GM23338 (cell line): ENCODE measurements around the gene VMAC. TPM values are rescaled to one million over a fixed set of nuclear protein-coding genes. Genes with fewer than 3 reads are reported as not detected.

Experiments
- ATAC-seq: fragments of 200-7000 bp; cut with Tn5 transposase; 3 replicates; pipeline ENCODE4 v1.9.1; 2020
- DNase-seq: peaks from one replicate; pipeline ENCODE4 v3.0.0-alpha.2; 2015; ENCODE audit warnings: low spot score
- H2AFZ ChIP-seq: fragments of 200-600 bp; sonication (generic); 2 replicates; pipeline ENCODE4 v1.8.0; 2016; ENCODE audit warnings: antibody characterized with exemption, mild to moderate bottlenecking, moderate library complexity
- H3F3A ChIP-seq: fragments of 200-600 bp; sonication (generic); replicated peaks from 2 replicates; pipeline ENCODE4 v1.8.0; 2017; ENCODE audit warnings: antibody characterized with exemption, mixed run types, low read depth
- H3K27ac ChIP-seq: fragments of 200-600 bp; sonication (generic); 2 replicates; pipeline ENCODE4 v1.6.1; 2016; ENCODE audit warnings: low read depth
- H3K27me3 ChIP-seq: fragments of 200-600 bp; sonication (generic); 2 replicates; pipeline ENCODE4 v1.8.0; 2016; ENCODE audit warnings: mild to moderate bottlenecking, mixed run types, moderate library complexity; ENCODE audit not compliant: insufficient read depth
- H3K36me3 ChIP-seq: fragments of 200-600 bp; sonication (generic); 2 replicates; pipeline ENCODE4 v1.8.0; 2016; ENCODE audit warnings: mild to moderate bottlenecking; ENCODE audit not compliant: insufficient read depth
- H3K4me1 ChIP-seq: fragments of 200-600 bp; sonication (generic); 2 replicates; pipeline ENCODE4 v1.8.0; 2016; ENCODE audit warnings: mild to moderate bottlenecking, moderate library complexity; ENCODE audit not compliant: insufficient read depth
- H3K4me2 ChIP-seq: fragments of 200-600 bp; sonication (generic); 2 replicates; pipeline ENCODE4 v1.7.1; 2017; ENCODE audit warnings: mixed run types
- H3K4me3 ChIP-seq: fragments of 200-600 bp; sonication (generic); 2 replicates; pipeline ENCODE4 v1.6.1; 2016; ENCODE audit warnings: mixed run types
- H3K79me2 ChIP-seq: fragments of 200-600 bp; sonication (generic); replicated peaks from 2 replicates; pipeline ENCODE4 v1.8.0; 2017; ENCODE audit warnings: mild to moderate bottlenecking; ENCODE audit not compliant: insufficient read depth
- H3K9me2 ChIP-seq: fragments of 200-600 bp; sonication (generic); 2 replicates; pipeline ENCODE4 v1.8.0; 2017; ENCODE audit not compliant: insufficient read depth
- H4K20me1 ChIP-seq: fragments of 200-600 bp; sonication (generic); replicated peaks from 2 replicates; pipeline ENCODE4 v1.8.0; 2017; ENCODE audit warnings: mild to moderate bottlenecking; ENCODE audit not compliant: insufficient read depth
- H3K27ac Mint-ChIP-seq: 2 replicates; pipeline ENCODE4 v1.8.0; 2020; ENCODE audit warnings: inconsistent platforms, mild to moderate bottlenecking, moderate library complexity, mixed read lengths
- H3K27me3 Mint-ChIP-seq: 3 replicates; pipeline ENCODE4 v1.8.0; 2022; ENCODE audit warnings: low read depth, mild to moderate bottlenecking, moderate library complexity, mixed read lengths, inconsistent platforms; ENCODE audit not compliant: insufficient read depth, poor library complexity
- H3K36me3 Mint-ChIP-seq: 3 replicates; pipeline ENCODE4 v1.8.0; 2021; ENCODE audit warnings: low read depth, mild to moderate bottlenecking, inconsistent platforms, moderate library complexity, mixed read lengths
- H3K4me1 Mint-ChIP-seq: 3 replicates; pipeline ENCODE4 v1.8.0; 2020; ENCODE audit warnings: mild to moderate bottlenecking, inconsistent platforms, mixed read lengths
- H3K4me3 Mint-ChIP-seq: 3 replicates; pipeline ENCODE4 v1.8.0; 2021; ENCODE audit warnings: moderate library complexity, mild to moderate bottlenecking, inconsistent platforms, mixed read lengths
- H3K9me3 Mint-ChIP-seq: 3 replicates; pipeline ENCODE4 v1.8.0; 2020; ENCODE audit warnings: moderate library complexity, mild to moderate bottlenecking, inconsistent platforms, mixed read lengths
- CREB1 ChIP-seq: fragments of 250-450 bp; sonication (Bioruptor Pico); IDR thresholded peaks from 2 replicates; pipeline ENCODE4 v1.5.0; 2020; ENCODE audit warnings: low read depth, mild to moderate bottlenecking, moderate library complexity
- ETS1 ChIP-seq: IDR thresholded peaks from 2 replicates; pipeline ENCODE4 v1.6.1; 2016; ENCODE audit warnings: antibody characterized with exemption
- EZH2 ChIP-seq: fragments of 200-600 bp; sonication (generic); IDR thresholded peaks from one replicate; pipeline ENCODE4 v1.8.0; 2017; ENCODE audit warnings: antibody characterized with exemption, mild to moderate bottlenecking, low read depth; ENCODE audit not compliant: unreplicated experiment
- EZH2phosphoT487 ChIP-seq: fragments of 200-600 bp; sonication (generic); IDR thresholded peaks from one replicate; pipeline ENCODE4 v1.8.1; 2018; ENCODE audit warnings: antibody characterized with exemption; ENCODE audit not compliant: unreplicated experiment
- JUNB ChIP-seq: IDR thresholded peaks from one replicate; pipeline ENCODE4 v1.6.1; 2016; ENCODE audit warnings: antibody characterized with exemption; ENCODE audit not compliant: unreplicated experiment
- NANOG ChIP-seq: IDR thresholded peaks from 2 replicates; pipeline ENCODE4 v1.6.1; 2016; ENCODE audit warnings: antibody characterized with exemption, borderline replicate concordance
- POLR2AphosphoS5 ChIP-seq: IDR thresholded peaks from 2 replicates; pipeline ENCODE4 v1.6.1; 2016; ENCODE audit warnings: antibody characterized with exemption, low read depth
- STAT1 ChIP-seq: IDR thresholded peaks from one replicate; pipeline ENCODE4 v1.6.1; 2016; ENCODE audit warnings: antibody characterized with exemption; ENCODE audit not compliant: unreplicated experiment
- ZNF114 ChIP-seq: fragments of 250-450 bp; sonication (Bioruptor Pico); IDR thresholded peaks from 2 replicates; pipeline ENCODE4 v1.5.0; 2020; ENCODE audit warnings: mild to moderate bottlenecking, moderate library complexity
- ZNF331 ChIP-seq: fragments of 250-450 bp; sonication (Bioruptor Pico); IDR thresholded peaks from 2 replicates; pipeline ENCODE4 v1.5.0; 2020; ENCODE audit warnings: low read depth, mild to moderate bottlenecking, moderate library complexity
- polyA plus RNA-seq: library from polyadenylated mRNA; unstranded; fragments of >200 nt; fragmentation: Nextera tagmentation; extraction: Ambion mirVana; gene quantifications from 2 replicates; pipeline ENCODE4 v1.2.1, GENCODE V29; 2016
- total RNA-seq: library from RNA; depleted of rRNA; stranded (reverse); fragments of >200 nt; shearing (Covaris generic); gene quantifications from 2 replicates; pipeline ENCODE4 v1.2.3, GENCODE V29; 2014
- TF ChIP-seq, protein P1 (sequence below): IDR thresholded peaks from one replicate; pipeline ENCODE4 v1.6.1; 2018; ENCODE audit warnings: antibody characterized with exemption; ENCODE audit not compliant: unreplicated experiment
- TF ChIP-seq, protein P2 (sequence below), 2 experiments: fragments of 200-600 bp in 1 of 2; sonication (generic) in 1 of 2; conservative IDR thresholded peaks; 2 replicates each; pipeline versions ENCODE4 v1.5.1 to v1.6.1; 2016 to 2017; ENCODE audit warnings: antibody characterized with exemption in 2 of 2, low read depth in 2 of 2, mild to moderate bottlenecking in 2 of 2, moderate library complexity in 1 of 2
- TF ChIP-seq, protein P3 (sequence below): fragments of 250-450 bp; sonication (Bioruptor Pico); IDR thresholded peaks from 2 replicates; pipeline ENCODE4 v1.5.0; 2020; ENCODE audit warnings: mild to moderate bottlenecking, moderate library complexity

Gene VMAC
- total and polyA plus RNA-seq, 2 experiments from 2014 or later, result 0.79 to 3.7 TPM

DNA sequence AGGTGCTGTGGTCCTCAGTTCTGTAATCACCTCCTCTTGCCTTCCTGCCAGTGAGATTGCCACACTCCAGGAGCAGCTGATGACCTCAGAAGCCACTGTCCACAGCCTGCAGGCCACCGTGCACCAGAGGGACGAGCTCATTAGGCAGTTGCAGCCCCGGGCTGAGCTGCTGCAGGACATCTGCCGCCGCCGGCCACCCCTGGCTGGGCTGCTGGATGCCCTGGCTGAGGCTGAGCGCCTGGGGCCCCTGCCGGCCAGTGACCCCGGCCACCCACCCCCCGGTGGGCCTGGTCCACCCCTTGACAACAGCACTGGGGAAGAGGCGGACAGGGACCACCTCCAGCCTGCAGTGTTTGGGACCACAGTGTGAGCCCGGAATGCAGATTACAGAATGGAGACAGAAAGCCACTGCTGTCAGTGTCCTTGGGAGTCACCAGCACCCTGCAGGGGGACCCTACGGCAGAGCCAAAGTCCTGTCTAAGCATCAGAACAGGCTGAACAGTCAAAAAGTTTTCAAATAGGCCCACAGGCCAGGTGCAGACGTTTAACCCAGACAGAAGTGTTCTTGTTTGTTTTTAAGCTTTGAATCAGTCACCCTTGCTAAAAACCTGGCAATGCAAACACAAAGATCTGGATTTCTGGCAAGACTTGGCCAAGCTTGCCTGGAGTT, 4.2 kb downstream of the VMAC start:
- no peak overlapping the region for H3K4me3 Mint-ChIP-seq
- H4K20me1 ChIP-seq, result no peaks in the 10 kb centered on the region; the same call in 1 of the 2 replicates
- ATAC-seq (no peak), DNase-seq (no peak)
- H3K27me3 ChIP-seq, result no peaks in the 10 kb centered on the region
- H2AFZ ChIP-seq, result no peak overlapping the region
- H3K27ac Mint-ChIP-seq, result no peak overlapping the region
- no peaks in the 10 kb centered on the region for H3K36me3 ChIP-seq
- no peaks in the 10 kb centered on the region for H3K79me2 ChIP-seq
- H3K4me1 Mint-ChIP-seq, result no peaks in the 10 kb centered on the region
- no peaks in the 10 kb centered on the region for H3K36me3 Mint-ChIP-seq
- H3K4me3 ChIP-seq, result no peak overlapping the region
- H3K4me1 ChIP-seq, result no peaks in the 10 kb centered on the region
- no peaks in the 10 kb centered on the region for H3F3A ChIP-seq
- no peaks in the 10 kb centered on the region for H3K9me2 ChIP-seq
- H3K27me3 Mint-ChIP-seq, result peaks cover 8% of the 10 kb centered on the region
- H3K4me2 ChIP-seq, result no peak overlapping the region
- no peaks in the 10 kb centered on the region for H3K9me3 Mint-ChIP-seq
- TF ChIP-seq JUNB (no peak), NANOG (no peak), ZNF331 (CRISPR knock-in tag) (no peak), STAT1 (no peak), EZH2phosphoT487 (no peak), ZNF114 (CRISPR knock-in tag) (no peak), POLR2AphosphoS5 (no peak), EZH2 (no peak), CREB1 (CRISPR knock-in tag) (no peak), ETS1 (no peak)
- TF ChIP-seq, protein P1, sequence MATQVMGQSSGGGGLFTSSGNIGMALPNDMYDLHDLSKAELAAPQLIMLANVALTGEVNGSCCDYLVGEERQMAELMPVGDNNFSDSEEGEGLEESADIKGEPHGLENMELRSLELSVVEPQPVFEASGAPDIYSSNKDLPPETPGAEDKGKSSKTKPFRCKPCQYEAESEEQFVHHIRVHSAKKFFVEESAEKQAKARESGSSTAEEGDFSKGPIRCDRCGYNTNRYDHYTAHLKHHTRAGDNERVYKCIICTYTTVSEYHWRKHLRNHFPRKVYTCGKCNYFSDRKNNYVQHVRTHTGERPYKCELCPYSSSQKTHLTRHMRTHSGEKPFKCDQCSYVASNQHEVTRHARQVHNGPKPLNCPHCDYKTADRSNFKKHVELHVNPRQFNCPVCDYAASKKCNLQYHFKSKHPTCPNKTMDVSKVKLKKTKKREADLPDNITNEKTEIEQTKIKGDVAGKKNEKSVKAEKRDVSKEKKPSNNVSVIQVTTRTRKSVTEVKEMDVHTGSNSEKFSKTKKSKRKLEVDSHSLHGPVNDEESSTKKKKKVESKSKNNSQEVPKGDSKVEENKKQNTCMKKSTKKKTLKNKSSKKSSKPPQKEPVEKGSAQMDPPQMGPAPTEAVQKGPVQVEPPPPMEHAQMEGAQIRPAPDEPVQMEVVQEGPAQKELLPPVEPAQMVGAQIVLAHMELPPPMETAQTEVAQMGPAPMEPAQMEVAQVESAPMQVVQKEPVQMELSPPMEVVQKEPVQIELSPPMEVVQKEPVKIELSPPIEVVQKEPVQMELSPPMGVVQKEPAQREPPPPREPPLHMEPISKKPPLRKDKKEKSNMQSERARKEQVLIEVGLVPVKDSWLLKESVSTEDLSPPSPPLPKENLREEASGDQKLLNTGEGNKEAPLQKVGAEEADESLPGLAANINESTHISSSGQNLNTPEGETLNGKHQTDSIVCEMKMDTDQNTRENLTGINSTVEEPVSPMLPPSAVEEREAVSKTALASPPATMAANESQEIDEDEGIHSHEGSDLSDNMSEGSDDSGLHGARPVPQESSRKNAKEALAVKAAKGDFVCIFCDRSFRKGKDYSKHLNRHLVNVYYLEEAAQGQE, result no peak
- TF ChIP-seq, protein P2, sequence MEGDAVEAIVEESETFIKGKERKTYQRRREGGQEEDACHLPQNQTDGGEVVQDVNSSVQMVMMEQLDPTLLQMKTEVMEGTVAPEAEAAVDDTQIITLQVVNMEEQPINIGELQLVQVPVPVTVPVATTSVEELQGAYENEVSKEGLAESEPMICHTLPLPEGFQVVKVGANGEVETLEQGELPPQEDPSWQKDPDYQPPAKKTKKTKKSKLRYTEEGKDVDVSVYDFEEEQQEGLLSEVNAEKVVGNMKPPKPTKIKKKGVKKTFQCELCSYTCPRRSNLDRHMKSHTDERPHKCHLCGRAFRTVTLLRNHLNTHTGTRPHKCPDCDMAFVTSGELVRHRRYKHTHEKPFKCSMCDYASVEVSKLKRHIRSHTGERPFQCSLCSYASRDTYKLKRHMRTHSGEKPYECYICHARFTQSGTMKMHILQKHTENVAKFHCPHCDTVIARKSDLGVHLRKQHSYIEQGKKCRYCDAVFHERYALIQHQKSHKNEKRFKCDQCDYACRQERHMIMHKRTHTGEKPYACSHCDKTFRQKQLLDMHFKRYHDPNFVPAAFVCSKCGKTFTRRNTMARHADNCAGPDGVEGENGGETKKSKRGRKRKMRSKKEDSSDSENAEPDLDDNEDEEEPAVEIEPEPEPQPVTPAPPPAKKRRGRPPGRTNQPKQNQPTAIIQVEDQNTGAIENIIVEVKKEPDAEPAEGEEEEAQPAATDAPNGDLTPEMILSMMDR (conservative IDR thresholded peaks at IDR 0.05; ENCODE audit: low read depth in 2 of 2), result no peak
- TF ChIP-seq, protein P3, sequence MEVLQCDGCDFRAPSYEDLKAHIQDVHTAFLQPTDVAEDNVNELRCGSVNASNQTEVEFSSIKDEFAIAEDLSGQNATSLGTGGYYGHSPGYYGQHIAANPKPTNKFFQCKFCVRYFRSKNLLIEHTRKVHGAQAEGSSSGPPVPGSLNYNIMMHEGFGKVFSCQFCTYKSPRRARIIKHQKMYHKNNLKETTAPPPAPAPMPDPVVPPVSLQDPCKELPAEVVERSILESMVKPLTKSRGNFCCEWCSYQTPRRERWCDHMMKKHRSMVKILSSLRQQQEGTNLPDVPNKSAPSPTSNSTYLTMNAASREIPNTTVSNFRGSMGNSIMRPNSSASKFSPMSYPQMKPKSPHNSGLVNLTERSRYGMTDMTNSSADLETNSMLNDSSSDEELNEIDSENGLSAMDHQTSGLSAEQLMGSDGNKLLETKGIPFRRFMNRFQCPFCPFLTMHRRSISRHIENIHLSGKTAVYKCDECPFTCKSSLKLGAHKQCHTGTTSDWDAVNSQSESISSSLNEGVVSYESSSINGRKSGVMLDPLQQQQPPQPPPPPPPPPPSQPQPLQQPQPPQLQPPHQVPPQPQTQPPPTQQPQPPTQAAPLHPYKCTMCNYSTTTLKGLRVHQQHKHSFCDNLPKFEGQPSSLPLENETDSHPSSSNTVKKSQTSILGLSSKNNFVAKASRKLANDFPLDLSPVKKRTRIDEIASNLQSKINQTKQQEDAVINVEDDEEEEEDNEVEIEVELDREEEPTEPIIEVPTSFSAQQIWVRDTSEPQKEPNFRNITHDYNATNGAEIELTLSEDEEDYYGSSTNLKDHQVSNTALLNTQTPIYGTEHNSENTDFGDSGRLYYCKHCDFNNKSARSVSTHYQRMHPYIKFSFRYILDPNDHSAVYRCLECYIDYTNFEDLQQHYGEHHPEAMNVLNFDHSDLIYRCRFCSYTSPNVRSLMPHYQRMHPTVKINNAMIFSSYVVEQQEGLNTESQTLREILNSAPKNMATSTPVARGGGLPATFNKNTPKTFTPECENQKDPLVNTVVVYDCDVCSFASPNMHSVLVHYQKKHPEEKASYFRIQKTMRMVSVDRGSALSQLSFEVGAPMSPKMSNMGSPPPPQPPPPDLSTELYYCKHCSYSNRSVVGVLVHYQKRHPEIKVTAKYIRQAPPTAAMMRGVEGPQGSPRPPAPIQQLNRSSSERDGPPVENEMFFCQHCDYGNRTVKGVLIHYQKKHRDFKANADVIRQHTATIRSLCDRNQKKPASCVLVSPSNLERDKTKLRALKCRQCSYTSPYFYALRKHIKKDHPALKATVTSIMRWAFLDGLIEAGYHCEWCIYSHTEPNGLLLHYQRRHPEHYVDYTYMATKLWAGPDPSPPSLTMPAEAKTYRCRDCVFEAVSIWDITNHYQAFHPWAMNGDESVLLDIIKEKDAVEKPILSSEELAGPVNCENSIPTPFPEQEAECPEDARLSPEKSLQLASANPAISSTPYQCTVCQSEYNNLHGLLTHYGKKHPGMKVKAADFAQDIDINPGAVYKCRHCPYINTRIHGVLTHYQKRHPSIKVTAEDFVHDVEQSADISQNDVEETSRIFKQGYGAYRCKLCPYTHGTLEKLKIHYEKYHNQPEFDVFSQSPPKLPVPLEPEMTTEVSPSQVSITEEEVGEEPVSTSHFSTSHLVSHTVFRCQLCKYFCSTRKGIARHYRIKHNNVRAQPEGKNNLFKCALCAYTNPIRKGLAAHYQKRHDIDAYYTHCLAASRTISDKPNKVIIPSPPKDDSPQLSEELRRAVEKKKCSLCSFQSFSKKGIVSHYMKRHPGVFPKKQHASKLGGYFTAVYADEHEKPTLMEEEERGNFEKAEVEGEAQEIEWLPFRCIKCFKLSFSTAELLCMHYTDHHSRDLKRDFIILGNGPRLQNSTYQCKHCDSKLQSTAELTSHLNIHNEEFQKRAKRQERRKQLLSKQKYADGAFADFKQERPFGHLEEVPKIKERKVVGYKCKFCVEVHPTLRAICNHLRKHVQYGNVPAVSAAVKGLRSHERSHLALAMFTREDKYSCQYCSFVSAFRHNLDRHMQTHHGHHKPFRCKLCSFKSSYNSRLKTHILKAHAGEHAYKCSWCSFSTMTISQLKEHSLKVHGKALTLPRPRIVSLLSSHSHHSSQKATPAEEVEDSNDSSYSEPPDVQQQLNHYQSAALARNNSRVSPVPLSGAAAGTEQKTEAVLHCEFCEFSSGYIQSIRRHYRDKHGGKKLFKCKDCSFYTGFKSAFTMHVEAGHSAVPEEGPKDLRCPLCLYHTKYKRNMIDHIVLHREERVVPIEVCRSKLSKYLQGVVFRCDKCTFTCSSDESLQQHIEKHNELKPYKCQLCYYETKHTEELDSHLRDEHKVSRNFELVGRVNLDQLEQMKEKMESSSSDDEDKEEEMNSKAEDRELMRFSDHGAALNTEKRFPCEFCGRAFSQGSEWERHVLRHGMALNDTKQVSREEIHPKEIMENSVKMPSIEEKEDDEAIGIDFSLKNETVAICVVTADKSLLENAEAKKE (CRISPR knock-in tag), result no peak
- H3K27ac ChIP-seq, result no peak overlapping the region
